Fibroblast of mammary gland (primary cell): ENCODE measurements around the gene GPX4.

Source experiments
- DNase-seq: peaks from one replicate; pipeline ENCODE4 v3.0.0-alpha.2; 2010; ENCODE audit warnings: low read depth
- H3K4me3 ChIP-seq: 2 replicates; pipeline ENCODE4 v1.5.1; 2011; ENCODE audit warnings: low read depth, mild to moderate bottlenecking, low read length, moderate library complexity; ENCODE audit not compliant: control insufficient read depth
- CTCF ChIP-seq: conservative IDR thresholded peaks from 2 replicates; pipeline ENCODE4 v1.5.1; 2011; ENCODE audit warnings: low read depth, low read length, inconsistent platforms; ENCODE audit not compliant: control insufficient read depth, insufficient read depth

Gene GPX4

GRCh38 chr19:1115646-1116420 is 12.0 kb downstream of the GPX4 start:
- no peak for DNase-seq
- TF ChIP-seq CTCF, result no peak
- no peak overlapping the region for H3K4me3 ChIP-seq

- no peak for TF ChIP-seq CTCF
- no peak overlapping the region for H3K4me3 ChIP-seq
- no peak for DNase-seq
These were observed 13.2 kb downstream of the GPX4 start for GRCh38 chr19:1116726-1117581.

- no peak for TF ChIP-seq CTCF
- no peak for DNase-seq
- no peak overlapping the region for H3K4me3 ChIP-seq
These were observed 13.9 kb downstream of the GPX4 start for GRCh38 chr19:1117654-1118053.

- TF ChIP-seq CTCF, result no peak
- no peak for DNase-seq
- no peak overlapping the region for H3K4me3 ChIP-seq
These were observed 15.2 kb downstream of the GPX4 start for GRCh38 chr19:1118999-1119398.

GRCh38 chr19:1119475-1120217 is 15.9 kb downstream of the GPX4 start:
- TF ChIP-seq CTCF, result no peak
- no peak overlapping the region for H3K4me3 ChIP-seq
- DNase-seq, result no peak

- DNase-seq, result no peak
- TF ChIP-seq CTCF, result no peak
- H3K4me3 ChIP-seq, result no peak overlapping the region
These were observed 17.6 kb downstream of the GPX4 start for GRCh38 chr19:1121395-1121794.
